ENCODE measurements around the gene RGS9.

GRCh38 chr17:65093930-65094329, 43.2 kb upstream of the RGS9 start:
- TF ChIP-seq NFRKB (IDR thresholded peaks at IDR 0.05) (no peak), SP1 (IDR thresholded peaks at IDR 0.05) (no peak), L3MBTL2 (conservative IDR thresholded peaks at IDR 0.05) (no peak), TARDBP (IDR thresholded peaks at IDR 0.05) (no peak), LEF1 (IDR thresholded peaks at IDR 0.05; ENCODE audit: borderline replicate concordance) (no peak), SUZ12 (IDR thresholded peaks at IDR 0.05) (no peak), BHLHE40 (IDR thresholded peaks at IDR 0.05; ENCODE audit: borderline replicate concordance) (no peak), HDGF (IDR thresholded peaks at IDR 0.05; ENCODE audit: borderline replicate concordance) (no peak), ELF4 (IDR thresholded peaks at IDR 0.05) (no peak), ZNF384 (IDR thresholded peaks at IDR 0.05) (no peak), FOXA1 (IDR thresholded peaks at IDR 0.05) (no peak), FOXK2 (IDR thresholded peaks at IDR 0.05) (no peak), ARNT (IDR thresholded peaks at IDR 0.05) (no peak), CTBP1 (IDR thresholded peaks at IDR 0.05; ENCODE audit: borderline replicate concordance) (no peak)

All from HEK293T (cell line).